ENCODE data around the gene IFITM5.
"Not testable (repeated sequence)": the region's sequence is repeated elsewhere in the genome, so short reads cannot be mapped to it uniquely, and the experiment has no call there.

The IFITM5 gene

DNA sequence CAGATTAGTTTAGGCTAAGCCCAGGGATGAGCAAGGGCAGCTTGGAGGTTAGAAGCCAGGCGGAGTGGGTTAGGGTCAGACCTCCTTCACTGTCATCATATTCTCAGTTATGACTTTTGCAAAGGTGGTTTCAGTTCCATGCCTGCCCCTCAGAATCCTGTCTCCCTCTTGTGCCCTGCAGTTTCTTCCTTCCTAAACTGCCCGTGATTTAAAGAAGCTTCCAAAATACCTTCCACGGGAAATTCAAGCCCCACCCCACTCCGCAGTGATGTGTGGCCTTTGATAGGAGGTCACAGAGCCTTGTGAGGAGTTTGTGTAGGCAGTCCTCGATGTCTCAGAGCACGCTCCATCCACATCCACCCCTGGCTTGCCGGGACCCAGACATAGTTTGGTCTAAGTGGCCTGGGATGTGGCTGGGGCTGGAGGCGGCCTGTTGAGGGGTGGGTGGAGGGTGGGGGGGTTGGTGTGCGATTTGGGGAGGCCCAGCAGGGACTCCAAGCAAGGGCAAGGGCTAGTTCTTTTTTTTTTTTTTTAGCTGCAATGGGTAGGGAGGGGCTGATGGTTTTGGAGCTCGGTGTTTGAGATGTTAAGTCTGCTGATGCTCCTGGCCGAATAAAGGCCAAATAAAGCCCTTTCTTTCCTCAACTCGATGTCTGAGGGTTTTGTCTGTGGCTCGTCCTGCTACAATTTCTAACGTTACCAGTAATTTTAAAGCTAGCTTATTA lies 12.9 kb upstream of the IFITM5 start:
- no peak for DNase-seq

DNA sequence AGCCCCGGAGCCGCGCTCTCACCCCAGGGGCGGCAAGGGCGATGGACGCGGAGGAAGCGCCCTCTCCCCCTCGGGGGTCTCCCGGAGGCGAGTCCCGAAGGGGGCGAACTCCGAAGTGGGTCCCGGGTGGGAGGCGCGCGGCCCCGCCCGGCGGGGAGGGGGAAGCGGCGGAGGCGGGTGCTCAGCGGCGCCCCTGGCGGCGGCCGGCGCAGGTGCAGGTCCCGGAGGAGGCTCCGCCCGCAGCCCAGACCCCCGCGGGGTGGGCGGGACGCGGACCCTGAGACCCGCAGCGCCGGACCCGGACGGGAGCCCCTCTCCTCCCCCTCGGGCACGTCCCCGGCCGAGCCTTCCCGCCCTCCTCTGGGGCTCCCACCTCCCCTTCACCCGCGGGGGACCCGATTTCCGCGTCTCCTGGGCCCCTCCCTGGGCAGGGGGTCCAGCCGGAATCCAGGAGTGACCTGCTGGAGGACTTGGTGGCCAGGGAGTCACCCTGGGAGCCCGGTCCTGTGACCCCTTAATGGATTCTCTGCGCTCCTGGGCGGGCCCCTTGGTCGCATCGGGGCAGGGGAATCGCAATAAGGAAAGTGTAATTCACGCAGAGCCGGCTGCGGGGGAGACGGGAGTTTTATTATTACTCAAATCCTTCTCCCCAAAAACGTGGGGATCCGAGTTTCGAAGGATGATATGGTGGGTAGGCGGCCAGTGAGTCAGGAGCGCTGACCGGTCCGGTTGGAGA lies 11.9 kb upstream of the IFITM5 start:
- DNase-seq: not testable (repeated sequence)

DNA sequence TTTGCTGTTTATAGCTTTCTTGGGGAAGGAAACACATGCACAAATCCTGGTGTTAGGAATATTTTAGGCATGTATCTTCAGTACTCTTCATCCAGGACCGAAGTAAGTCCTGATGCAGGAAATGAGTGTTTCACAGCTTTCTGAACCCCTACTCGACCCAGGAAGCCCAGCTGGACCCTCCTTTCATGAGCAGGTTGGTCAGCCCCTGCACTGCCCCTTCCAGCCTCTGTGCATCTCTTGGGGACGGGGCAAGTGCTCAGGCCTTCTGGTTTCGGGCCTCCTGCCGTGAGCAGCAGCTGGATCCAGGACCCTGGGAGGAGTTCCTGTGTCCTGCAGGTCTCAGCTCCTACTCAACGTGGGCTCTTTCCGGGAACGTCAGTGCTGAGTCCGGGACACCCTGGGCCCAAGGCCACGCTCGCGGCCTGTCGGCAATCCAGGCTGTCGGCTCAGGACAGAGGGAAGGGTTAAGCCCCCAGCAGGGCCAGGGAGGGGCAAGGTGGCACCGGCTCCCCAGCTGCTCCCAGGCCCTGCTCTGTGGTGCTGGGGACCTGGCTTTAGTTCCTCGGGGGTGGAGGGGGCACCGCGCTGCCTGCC lies 10.8 kb upstream of the IFITM5 start:
- DNase-seq: not testable (repeated sequence)

DNA sequence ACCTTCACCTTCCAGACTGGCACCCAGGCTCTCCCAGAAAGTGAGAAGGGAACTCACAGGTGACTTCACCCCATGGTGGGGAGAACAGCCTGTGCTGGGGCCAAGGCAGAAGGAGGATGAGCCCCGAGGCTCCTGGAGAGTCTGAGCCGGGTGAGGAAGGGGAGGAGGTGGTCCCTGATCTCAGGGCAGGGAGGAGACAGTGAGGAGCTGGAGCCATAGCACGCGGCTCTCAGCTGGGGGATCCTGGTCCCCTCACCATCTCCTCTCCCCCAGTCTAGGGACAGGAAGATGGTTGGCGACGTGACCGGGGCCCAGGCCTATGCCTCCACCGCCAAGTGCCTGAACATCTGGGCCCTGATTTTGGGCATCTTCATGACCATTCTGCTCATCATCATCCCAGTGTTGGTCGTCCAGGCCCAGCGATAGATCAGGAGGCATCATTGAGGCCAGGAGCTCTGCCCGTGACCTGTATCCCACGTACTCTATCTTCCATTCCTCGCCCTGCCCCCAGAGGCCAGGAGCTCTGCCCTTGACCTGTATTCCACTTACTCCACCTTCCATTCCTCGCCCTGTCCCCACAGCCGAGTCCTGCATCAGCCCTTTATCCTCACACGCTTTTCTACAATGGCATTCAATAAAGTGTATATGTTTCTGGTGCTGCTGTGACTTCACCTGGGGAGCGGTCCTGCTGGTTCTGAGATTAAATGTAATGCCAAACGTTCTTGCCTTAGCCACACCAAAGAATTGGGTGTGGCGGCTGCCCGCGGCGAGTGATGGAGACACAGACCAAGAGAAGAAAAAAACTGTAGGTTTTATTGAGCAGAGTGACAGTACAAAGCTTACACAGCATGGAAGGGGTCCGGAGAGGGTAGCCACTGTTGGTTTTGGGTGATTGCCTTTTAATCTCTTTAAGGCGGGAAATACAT lies 9.7 kb upstream of the IFITM5 start:
- DNase-seq: not testable (repeated sequence)

DNA sequence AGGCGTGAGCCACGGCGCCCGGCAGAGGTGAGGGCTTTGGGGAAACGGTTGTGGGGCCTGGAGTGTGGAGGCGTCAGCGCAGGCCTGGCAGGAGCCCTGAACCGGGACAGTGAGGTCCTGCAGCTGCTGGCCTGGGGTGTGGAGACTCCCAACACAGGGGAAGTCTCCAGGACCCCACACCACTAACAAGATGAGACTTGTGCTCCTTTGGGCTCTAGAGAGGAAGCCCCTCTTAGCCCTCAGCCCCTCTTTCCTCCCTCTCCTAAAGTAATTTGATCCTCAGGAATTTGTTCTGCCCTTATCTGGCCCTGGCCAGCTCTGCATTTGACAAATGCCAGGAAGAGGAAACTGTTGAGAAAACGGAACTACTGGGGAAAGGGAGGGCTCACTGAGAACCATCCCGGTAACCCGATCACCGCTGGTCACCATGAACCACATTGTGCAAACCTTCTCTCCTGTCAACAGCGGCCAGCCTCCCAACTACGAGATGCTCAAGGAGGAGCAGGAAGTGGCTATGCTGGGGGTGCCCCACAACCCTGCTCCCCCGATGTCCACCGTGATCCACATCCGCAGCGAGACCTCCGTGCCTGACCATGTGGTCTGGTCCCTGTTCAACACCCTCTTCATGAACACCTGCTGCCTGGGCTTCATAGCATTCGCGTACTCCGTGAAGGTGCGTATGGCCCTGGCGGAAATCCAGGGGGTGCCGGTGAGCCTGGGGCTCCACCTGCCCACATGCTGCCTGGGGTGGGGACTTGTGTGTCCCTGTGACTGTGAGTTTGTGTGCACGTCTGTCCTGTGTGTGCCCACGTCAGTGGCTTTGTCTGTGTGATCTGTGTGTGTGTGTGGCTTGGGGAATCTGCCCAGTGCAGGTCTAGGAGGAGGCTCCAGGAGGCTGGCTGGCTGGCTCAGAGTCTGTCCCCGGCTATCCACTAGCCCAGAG lies 8.7 kb upstream of the IFITM5 start, which contains the start of gene IFITM2:
IFITM2 (plus strand) TSS at position 51 of the 943 bp plus-strand sequence; CDS start at position 428, 377 bp downstream.
- peak in 1 of 51 donors; percentile 26 for DNase-seq

DNA sequence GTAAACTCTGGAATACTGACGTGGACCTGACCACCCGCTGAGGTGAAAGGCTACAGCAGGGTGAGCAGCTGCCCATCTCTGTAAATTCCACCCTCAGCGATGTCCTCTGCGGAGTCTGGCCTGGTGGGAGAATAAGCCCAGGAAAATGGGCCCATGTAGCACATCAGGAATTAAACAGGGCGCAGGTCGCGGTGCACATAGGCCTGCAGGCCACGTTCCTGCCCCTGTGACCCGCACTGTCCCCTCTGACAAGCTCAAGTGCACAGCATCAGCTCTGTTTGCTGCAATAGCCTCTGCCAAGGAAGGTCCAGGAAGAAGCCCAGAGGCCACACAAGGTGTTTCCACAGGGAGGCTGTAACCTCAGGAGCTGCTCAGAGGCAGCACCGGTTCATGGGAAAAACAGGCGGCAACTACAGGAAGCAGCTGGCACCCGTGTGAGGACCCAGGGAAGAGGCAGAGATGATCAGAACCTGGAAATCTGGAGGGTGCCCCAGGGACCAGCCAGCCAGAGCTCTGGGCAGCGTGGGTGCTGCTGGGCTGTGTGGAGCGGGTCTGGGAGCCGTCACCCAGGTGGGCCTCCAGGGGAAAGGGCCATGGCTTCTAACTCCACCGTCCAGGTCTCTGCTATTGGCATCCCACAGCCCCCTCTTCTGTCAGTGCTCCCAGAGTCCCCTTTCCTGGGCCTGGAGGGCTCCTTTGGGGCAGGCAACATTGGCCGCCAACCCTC lies 7.5 kb upstream of the IFITM5 start:
- DNase-seq: no peak

DNA sequence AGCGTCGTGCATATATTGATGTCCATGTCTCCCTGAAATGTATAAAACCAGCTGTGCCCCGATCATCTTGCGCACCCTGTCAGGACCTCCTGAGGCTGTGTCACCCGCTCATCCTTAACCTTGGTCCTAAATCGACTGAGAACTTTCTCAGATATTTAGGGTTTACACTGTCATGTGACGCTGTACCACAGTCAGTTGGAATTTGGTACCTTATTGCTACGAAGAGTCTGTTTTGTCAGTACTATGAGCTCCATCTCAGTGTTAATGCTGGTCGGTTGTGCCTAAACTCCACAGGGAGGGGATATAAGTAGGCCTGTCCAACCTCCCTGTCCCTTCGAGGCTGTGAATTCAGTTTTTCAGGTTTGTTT lies 6.5 kb upstream of the IFITM5 start:
- no peak for DNase-seq

DNA sequence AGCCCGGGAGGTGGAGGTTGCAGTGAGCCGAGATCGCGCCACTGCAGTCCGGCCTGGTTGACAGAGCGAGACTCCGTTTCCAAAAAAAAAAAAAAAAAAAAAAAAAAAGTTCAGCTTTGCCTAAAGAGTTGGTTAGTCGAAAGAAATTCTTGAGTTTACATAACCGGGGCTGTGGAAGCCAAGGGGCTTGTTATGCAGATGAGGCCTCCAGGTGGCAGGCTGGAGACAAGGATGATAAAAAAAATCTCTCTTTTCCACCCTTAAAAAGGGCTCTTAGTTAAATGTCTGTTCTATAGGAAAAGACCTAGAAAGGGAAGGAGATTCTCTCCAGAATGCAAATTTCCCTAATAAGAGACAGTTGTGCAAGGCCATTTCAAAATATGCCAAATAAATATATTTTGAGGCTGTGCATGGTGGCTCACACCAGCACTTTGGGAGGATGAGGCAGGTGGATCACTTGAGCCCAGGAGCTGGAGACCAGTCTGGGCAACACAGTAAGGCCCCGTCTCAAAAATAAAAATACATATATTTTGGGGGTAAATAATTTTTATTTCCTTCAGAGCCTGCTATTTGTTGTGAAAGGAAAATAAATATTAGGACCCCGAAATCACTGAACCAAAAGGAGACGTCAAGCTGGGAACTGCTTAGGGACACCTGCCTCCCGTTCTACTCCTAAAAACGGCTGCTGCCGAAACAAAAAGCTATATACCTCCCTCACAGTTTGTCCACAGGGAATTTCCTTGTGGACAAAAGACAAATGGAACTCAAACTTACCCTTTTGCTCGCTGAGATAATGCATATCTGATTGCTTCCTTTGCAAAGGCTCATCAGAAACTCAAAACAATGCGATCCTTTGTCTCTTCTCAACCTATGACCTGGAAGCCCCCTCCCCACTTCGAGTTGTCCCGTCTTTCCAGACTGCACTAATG lies 5.9 kb upstream of the IFITM5 start:
- peak in 11 of 51 donors; percentile 9 to 45 (median 33) for DNase-seq

DNA sequence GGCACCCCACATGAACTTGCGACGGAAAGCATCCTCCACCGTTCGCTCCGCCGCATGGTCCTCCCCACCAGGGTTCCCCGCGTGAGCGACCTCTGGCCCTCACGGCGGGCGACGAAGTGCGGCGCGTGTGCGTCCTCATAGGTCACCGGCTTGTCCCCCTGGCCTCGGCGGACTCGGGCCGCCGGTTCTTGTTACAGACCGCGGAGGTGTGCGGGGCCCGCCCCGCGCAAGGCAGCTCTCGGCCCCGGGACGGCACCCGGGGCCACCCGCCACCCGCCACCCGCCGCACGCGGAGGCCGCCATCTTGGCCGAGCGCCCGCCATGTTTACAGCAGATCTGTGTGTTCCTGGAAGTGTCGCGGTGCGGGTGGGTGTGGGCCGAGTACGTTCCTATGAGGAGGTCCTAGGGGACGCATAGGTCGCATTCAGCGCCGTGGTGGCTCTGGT lies 4.8 kb upstream of the IFITM5 start:
- DNase-seq: no peak

DNA sequence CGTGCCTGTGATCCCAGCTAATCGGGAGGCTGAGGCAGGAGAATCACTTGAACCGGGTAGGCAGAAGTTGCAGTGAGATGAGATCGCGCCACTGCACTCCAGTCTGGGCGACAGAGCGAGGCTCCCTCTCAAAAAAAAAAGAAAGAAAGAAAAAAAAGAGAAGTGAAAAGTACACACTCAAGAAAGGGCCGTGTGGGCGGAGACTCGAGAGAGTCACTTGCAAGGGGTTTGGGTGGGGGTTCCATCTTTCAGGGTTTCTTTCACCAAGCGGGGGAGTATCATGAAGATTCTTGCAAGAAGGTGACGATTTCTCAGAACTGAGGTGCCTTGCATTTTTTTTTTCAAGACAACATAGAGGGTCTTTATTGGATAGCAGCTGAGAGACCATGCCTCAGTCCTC lies 4.0 kb upstream of the IFITM5 start:
- DNase-seq: no peak

DNA sequence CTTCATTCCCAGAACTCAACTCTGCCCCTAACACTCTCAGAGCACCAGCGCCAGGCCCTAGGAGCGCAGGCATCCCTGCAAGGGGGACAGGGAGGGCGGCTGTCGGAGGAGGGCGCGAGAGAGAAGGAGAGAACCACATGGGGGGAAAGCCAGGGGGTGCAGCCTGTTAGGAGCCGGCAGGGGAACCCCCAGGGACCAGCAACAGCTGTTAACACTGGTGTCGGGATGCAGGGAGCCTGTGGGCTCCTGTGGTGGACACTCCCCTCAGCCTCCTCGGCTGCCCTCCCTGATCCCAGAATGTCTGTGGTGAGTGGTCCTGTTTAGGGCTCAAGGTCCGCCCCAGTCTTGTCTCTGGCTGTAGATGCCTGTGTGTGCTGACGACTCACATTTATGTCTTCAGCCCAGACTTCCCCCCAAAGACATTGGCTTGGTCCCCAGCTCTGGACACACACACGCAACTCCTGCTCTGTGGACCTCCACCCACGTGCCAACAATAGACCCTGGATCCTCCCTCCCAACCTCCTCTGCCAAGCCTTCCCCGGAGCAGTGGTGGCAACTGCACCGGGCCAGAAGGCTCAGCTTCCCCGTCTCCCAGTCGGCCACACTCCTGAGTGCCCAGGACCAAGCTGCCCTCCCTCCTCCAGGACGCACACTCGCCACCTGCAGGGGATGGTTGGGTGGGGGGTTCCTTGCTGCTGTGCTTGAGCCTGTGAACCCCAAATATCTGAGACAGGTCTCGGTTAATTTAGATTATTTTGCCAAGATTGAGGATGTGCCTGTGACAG lies 817 bp upstream of the IFITM5 start:
- DNase-seq: peak in 1 of 51 donors; percentile 18

DNA sequence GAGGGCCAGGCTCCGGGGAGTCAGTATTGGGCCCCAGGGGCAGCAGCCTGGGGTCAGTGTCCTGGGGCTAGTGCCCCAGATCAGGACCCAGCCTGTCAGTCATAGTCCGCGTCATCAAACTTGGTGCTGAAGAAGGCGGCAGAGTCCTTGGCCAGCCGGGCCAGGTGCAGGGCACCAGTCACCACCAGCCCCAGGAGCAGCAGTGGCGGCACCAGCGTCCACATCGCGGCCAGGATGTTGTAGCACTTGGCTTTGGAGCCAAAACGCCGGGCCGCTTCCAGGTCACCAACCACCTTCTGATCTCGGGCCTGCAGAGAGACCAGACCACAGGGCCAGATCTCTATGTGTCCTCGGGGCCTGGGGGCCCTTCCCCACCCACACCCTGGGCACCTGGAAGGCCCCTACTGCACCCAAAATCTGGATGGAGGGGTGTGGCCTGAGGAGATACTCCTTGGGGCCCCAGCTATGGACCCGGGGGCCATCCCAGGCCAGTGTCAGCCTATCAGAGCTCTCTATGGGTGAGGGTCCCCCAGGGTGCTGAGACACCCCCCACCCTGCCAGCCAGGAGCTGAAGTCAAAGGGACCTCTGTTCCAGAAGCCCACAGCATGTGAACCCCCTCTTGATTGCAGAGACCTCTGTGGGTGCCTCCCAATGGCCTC lies 790 bp downstream of the IFITM5 start:
- DNase-seq: no peak

DNA sequence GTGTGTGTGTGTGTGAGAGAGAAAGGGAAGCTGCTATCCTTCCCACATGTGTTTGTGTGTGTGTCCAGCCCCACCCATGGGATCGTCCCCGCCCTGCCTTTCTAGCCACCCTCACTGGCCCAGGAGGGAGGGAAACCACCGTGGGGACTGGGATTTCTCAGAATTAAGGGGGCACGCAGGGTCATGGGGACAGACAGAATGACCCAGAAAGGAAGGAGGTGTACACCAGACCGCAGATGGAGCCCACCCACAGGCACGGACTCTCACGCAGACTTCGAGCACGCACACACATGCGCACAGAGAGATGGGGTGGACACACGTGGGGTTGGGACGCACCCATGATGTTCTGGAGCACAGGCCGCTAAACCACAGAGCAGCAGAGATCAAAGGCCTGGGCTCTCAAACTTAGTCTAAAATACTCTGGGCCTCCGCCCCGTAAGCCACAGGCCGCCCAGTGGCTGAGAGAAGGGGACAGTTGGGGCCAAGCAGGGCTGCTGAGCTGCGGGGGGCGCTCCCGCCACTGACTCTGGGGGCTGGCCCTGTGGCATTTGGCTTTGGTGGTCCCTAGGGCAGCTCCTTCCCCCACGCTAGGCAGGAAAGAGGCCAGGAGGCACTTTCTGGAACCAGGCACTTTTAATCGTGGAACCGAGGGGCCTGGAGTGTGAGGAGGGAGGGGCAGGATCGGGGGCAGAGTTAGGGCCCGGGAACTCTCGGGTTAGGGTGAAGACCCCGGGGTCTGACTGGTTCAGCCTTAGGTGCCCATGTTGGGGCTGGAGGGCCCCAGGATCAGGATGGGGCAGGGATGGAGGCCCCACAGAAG lies 1.5 kb downstream of the IFITM5 start:
- DNase-seq: no peak

DNA sequence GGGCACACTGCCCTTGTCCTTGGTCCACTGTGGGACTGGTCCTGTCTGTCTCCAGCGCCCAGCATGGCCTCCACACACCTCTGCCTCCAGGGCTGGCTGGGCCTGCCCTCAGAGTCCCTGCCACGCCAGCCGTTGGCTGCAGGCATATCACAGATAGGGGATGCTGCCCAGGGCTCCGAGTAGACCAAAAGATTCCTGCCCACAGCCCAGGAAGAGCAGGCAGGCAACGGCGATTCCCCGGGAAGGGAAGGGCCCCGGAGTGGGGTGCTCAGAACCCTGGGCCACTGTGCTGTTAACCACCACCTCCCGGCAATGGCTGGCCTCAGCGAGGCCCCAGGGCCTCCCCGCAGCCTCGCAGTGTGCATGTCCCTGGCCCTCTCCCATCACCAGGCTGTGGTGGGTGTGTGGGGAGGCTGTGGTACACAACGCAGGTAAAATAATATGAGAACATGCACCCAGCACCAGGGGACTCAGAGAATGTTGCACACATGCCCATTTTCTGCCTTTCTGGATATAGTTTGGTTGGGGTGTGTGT lies 2.2 kb downstream of the IFITM5 start:
- no peak for DNase-seq

DNA sequence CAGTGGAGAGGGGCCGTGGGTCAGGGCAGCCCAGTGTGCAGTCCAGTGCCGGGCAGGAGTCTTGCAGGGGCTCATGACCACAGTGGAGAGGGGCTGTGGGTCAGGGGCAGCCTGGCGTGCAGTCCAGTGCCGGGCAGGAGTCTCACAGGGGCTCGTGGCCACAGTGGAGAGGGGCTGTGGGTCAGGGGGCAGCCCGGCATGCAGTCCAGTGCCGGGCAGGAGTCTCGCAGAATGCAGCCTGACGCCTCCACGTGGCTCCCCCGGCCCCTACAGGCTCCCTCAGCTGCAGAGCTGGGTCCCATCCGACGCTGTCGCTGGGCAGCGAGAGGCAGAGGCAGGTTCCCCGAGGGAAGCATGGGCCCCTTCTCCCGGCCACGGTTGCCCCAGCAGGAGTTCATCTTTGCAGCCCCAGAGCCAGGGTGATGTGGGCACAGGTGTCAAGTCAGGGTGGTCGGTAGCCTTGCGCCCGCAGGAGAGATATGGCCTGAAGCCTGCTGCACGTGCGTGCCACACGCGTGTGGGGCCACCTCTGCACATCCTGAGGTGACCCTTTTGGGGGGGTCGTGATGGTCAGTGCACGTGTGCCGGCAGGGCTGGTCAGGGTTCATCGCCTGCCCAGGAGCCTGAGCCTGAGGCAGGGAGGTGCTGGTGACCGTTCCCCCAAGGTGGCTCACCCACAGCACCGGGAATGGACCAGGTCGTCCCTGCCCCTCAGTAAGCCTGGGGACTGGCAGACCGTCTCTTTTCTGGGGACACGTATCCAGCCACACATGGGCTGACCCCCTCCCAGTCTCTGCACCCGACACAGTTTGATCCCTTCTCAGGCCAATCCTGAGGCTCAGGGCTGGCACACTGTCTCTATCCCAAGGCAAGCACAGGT lies 2.9 kb downstream of the IFITM5 start:
- DNase-seq: no peak

Data from hypothalamus (tissue), 51 donors.